Natural killer cell (primary cell): ENCODE data around the gene GJB1. TPM values are rescaled to one million over a fixed set of nuclear protein-coding genes. Genes with fewer than 3 reads are reported as not detected.
A peak's percentile ranks its signal among the peaks of the same experiment; 100 is the strongest.

Source experiments
- ATAC-seq, 3 donors: fragments of 150-1000 bp in 2 of 3; fragments of 200-7000 bp in 1 of 3; cut with Tn5 transposase; 1 replicate in 1 of 3; 2 replicates in 2 of 3; pipeline ENCODE4 v1.10.0; 2021; ENCODE audit warnings: mild to moderate bottlenecking in 2 of 3, moderate library complexity in 2 of 3
- DNase-seq, 2 donors: peaks; one replicate each; pipeline versions ENCODE4 v3.0.0 to v3.0.0-alpha.2; 2013 to 2021; ENCODE audit warnings: mixed read lengths in 1 of 2
- H3K27ac ChIP-seq: one replicate; pipeline ENCODE4 v1.5.1; 2013; ENCODE audit warnings: mild to moderate bottlenecking, low read length
- H3K27me3 ChIP-seq: one replicate; pipeline ENCODE4 v1.6.1; 2013; ENCODE audit warnings: low read length; ENCODE audit not compliant: control insufficient read depth, insufficient read depth
- H3K36me3 ChIP-seq: one replicate; pipeline ENCODE4 v1.6.1; 2013; ENCODE audit warnings: low read length; ENCODE audit not compliant: control insufficient read depth, insufficient read depth
- H3K4me1 ChIP-seq: one replicate; pipeline ENCODE4 v1.6.1; 2013; ENCODE audit warnings: low read length; ENCODE audit not compliant: control insufficient read depth, insufficient read depth
- H3K4me3 ChIP-seq: one replicate; pipeline ENCODE4 v1.5.1; 2013; ENCODE audit warnings: low read length
- H3K9me3 ChIP-seq: one replicate; pipeline ENCODE4 v1.6.1; 2013; ENCODE audit warnings: low read length; ENCODE audit not compliant: control insufficient read depth, insufficient read depth
- H3K27ac Mint-ChIP-seq, 2 donors: one replicate each; pipeline ENCODE4 v1.8.0; 2022; ENCODE audit warnings: mild to moderate bottlenecking in 2 of 2, mixed read lengths in 2 of 2, moderate library complexity in 1 of 2
- H3K27me3 Mint-ChIP-seq, 2 donors: one replicate each; pipeline ENCODE4 v1.8.0; 2022; ENCODE audit warnings: low read depth in 2 of 2, mixed read lengths in 2 of 2
- H3K36me3 Mint-ChIP-seq: one replicate; pipeline ENCODE4 v1.8.0; 2022; ENCODE audit warnings: mixed read lengths
- H3K4me1 Mint-ChIP-seq, 2 donors: one replicate each; pipeline ENCODE4 v1.8.0; 2022; ENCODE audit warnings: mixed read lengths in 2 of 2
- H3K4me3 Mint-ChIP-seq: one replicate; pipeline ENCODE4 v1.8.0; 2022; ENCODE audit warnings: mild to moderate bottlenecking, moderate library complexity, mixed read lengths
- H3K9me3 Mint-ChIP-seq, 2 donors: one replicate each; pipeline ENCODE4 v1.8.0; 2022; ENCODE audit warnings: mixed read lengths in 2 of 2
- WGBS: methylation state at CpG from one replicate; pipeline ENCODE4 v1.1.7; 2013; ENCODE audit warnings: missing lambda C conversion rate; ENCODE audit not compliant: insufficient coverage; 5-methylcytosine and 5-hydroxymethylcytosine counted together
- intact Hi-C: fragments of 100-400 bp; cut with micrococcal nuclease; formaldehyde crosslinking; loops from one replicate; pipeline ENCODE4 v1.14.2; 2022
- total RNA-seq, 4 donors: library from RNA; stranded (reverse); fragments of 120-200 nt in 1 of 4; gene quantifications; one replicate each; pipeline versions ENCODE4 v1.2.3 to v1.2.4, GENCODE V29; 2013 to 2022
- TF ChIP-seq, protein P1 (sequence below): fragments of 200-600 bp; IDR thresholded peaks from one replicate; pipeline ENCODE4 v1.8.0; 2022; ENCODE audit warnings: antibody characterized with exemption

GJB1 gene
- total RNA-seq, 3 donors from 2014 or later (not counting 1 experiment from before 2014, with no cell fraction given) = not detected

DNA sequence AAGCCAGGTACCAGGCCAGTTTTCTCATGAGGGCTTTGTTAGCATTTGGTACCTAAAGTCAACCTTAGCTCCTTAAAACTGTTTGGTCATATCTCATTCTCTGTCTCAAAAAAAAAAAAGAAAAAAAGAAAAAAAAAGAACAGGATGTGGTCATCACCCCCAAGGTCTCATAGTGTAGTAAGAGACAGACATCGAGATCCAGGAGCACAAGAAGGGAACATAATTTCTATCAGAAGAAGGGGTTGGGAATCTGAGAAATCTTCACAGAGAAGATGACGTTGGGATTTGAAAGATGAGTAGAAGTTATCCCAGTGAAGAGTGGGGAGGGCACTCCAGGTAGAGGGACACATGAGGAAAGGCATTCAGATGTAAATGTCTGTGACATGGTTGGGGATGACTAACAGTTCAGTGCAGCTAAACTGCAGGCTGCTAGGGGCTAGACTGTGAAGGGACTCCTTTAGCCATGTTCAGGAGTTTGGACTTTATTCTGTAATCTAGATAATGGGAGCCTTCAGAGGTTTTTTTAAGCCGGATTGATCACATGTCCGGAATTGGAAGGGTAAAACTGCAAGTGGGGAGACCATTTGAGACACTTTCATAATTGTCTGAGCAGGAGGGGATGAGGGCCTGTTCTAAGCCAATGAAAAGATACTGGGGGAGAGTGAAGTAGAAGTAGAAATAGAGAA, 26.9 kb upstream of the GJB1 start:
- ATAC-seq = peak; percentile 80 to 84 (median 82)
- TF ChIP-seq, protein P1, sequence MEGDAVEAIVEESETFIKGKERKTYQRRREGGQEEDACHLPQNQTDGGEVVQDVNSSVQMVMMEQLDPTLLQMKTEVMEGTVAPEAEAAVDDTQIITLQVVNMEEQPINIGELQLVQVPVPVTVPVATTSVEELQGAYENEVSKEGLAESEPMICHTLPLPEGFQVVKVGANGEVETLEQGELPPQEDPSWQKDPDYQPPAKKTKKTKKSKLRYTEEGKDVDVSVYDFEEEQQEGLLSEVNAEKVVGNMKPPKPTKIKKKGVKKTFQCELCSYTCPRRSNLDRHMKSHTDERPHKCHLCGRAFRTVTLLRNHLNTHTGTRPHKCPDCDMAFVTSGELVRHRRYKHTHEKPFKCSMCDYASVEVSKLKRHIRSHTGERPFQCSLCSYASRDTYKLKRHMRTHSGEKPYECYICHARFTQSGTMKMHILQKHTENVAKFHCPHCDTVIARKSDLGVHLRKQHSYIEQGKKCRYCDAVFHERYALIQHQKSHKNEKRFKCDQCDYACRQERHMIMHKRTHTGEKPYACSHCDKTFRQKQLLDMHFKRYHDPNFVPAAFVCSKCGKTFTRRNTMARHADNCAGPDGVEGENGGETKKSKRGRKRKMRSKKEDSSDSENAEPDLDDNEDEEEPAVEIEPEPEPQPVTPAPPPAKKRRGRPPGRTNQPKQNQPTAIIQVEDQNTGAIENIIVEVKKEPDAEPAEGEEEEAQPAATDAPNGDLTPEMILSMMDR = no peak
- peak overlapping the region; percentile 85 for H3K4me3 Mint-ChIP-seq

DNA sequence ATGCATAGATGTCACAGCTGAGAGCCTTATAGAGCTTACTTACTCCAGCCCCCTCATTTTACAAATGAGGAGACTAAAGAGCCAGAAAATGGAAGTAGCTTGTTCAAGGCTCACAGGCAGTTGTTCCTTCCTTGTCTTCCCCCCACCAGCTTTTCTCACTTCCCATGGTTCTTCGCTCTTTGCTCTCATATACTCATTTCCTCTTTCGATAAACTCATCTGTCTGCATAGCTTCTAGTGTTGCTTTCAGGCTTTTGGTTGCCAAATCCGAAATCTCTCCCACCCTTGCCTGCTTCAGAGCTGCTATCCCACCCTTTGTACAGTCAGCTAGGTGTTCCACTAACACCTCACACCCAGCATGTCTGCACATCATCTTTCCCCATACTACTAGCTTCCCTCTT, 25.0 kb upstream of the GJB1 start:
- DNase-seq = peak in 1 of 2 donors; percentile 48
- 14% methylated on average over 3 of the region's 3 CpGs for WGBS
- Mint-ChIP-seq H3K27me3 (no peaks in the 10 kb centered on the region), H3K9me3 (no peaks in the 10 kb centered on the region), H3K4me3 (peak overlapping the region; percentile 83), H3K27ac (peak overlapping the region; percentile 58 to 84), H3K36me3 (no peaks in the 10 kb centered on the region), H3K4me1 (peaks cover 17 to 26% of the 10 kb centered on the region in 2 donors)
- TF ChIP-seq, protein P1 = no peak
- no peaks in the 10 kb centered on the region for H3K36me3 ChIP-seq
- intact Hi-C loops = no loop called here
- peak overlapping the region; percentile 49 for H3K4me3 ChIP-seq
- ATAC-seq = peak in 1 of 3 donors; percentile 18
- H3K27me3 ChIP-seq = no peaks in the 10 kb centered on the region
- H3K4me1 ChIP-seq = peaks cover 19% of the 10 kb centered on the region
- peak overlapping the region; percentile 67 for H3K27ac ChIP-seq
- H3K9me3 ChIP-seq = no peaks in the 10 kb centered on the region

More for the DNA sequence above, 26.9 kb upstream of the GJB1 start:
- no peaks in the 10 kb centered on the region for H3K27me3 ChIP-seq
- H3K36me3 Mint-ChIP-seq = no peaks in the 10 kb centered on the region
- no peaks in the 10 kb centered on the region for H3K9me3 Mint-ChIP-seq
- no peaks in the 10 kb centered on the region for H3K27me3 Mint-ChIP-seq
- H3K36me3 ChIP-seq = no peaks in the 10 kb centered on the region
- WGBS = 41% methylated on average over 4 of the region's 4 CpGs
- intact Hi-C loops = loop anchor here (2.0 kb wide), 1 partner anchor 13 kb away; no protein-coding TSS in a partner anchor
- peak in 1 of 2 donors; percentile 56 for DNase-seq
- H3K27ac Mint-ChIP-seq = peak overlapping the region; percentile 90 to 98
- H3K4me1 Mint-ChIP-seq = peaks cover 22 to 30% of the 10 kb centered on the region in 2 donors
- H3K4me3 ChIP-seq = peak overlapping the region; percentile 42
- no peaks in the 10 kb centered on the region for H3K9me3 ChIP-seq
- H3K27ac ChIP-seq = peak overlapping the region; percentile 80
- H3K4me1 ChIP-seq = peaks cover 19% of the 10 kb centered on the region

- Histone ChIP-seq H3K27me3 (no peaks in the 10 kb centered on the region), H3K4me1 (peaks cover 19% of the 10 kb centered on the region), H3K9me3 (no peaks in the 10 kb centered on the region), H3K27ac (no peak overlapping the region), H3K4me3 (no peak overlapping the region), H3K36me3 (no peaks in the 10 kb centered on the region)
- Mint-ChIP-seq H3K36me3 (no peaks in the 10 kb centered on the region), H3K9me3 (no peaks in the 10 kb centered on the region), H3K4me3 (no peak overlapping the region), H3K27ac (peak overlapping the region in 1 of 2 donors; percentile 50), H3K4me1 (peaks cover 17 to 26% of the 10 kb centered on the region in 2 donors), H3K27me3 (no peaks in the 10 kb centered on the region)
- ATAC-seq (no peak), DNase-seq (no peak)
- TF ChIP-seq, protein P1 = no peak
- 98% methylated on average over 7 of the region's 7 CpGs for WGBS
- intact Hi-C loops = no loop called here
Observed at GRCh38 chrX:71199252-71200008, 23.6 kb upstream of the GJB1 start.
